Keratinocyte (primary cell): Measurements from ENCODE around the gene KRT81. TPM values are rescaled to one million over a fixed set of nuclear protein-coding genes. Genes with fewer than 3 reads are reported as not detected.
"Not testable (repeated sequence)": the region's sequence is repeated elsewhere in the genome, so short reads cannot be mapped to it uniquely, and the experiment has no call there.

Experiments used
- DNase-seq: peaks from one replicate; pipeline ENCODE4 v3.0.0-alpha.2; 2011; ENCODE audit warnings: low read depth, missing footprints, low spot score
- FAIRE-seq: peaks from 2 replicates; lab custom pipeline; 2011; peaks lifted over from hg19 to GRCh38; lab: Jason Lieb, UNC
- H2AFZ ChIP-seq: 2 replicates; pipeline ENCODE4 v1.6.0; 2012; ENCODE audit warnings: low read length, control low read depth, inconsistent platforms; ENCODE audit not compliant: control insufficient read depth
- H3K27ac ChIP-seq: 2 replicates; pipeline ENCODE4 v1.5.1; 2011; ENCODE audit warnings: low read length; ENCODE audit not compliant: control insufficient read depth, insufficient read depth
- H3K27me3 ChIP-seq: 3 replicates; pipeline ENCODE4 v1.6.0; 2011; ENCODE audit warnings: low read length; ENCODE audit not compliant: control insufficient read depth, insufficient read depth; ENCODE audit errors: extremely low read depth
- H3K36me3 ChIP-seq, 2 experiments: 2 replicates in 1 of 2; 3 replicates in 1 of 2; pipeline ENCODE4 v1.5.1; 2011; ENCODE audit warnings: low read length in 2 of 2, mild to moderate bottlenecking in 1 of 2; ENCODE audit not compliant: control insufficient read depth in 2 of 2, insufficient read depth in 2 of 2; ENCODE audit errors: extremely low read depth in 1 of 2
- H3K4me1 ChIP-seq: 3 replicates; pipeline ENCODE4 v1.5.1; 2011; ENCODE audit warnings: low read length; ENCODE audit not compliant: control insufficient read depth, insufficient read depth; ENCODE audit errors: extremely low read depth
- H3K4me2 ChIP-seq: 3 replicates; pipeline ENCODE4 v1.6.0; 2011; ENCODE audit warnings: low read depth, low read length; ENCODE audit not compliant: control insufficient read depth, insufficient read depth; ENCODE audit errors: extremely low read depth
- H3K4me3 ChIP-seq, 3 experiments: fragments of 200-600 bp in 1 of 3; sonication (generic) in 1 of 3; 2 replicates in 2 of 3; 3 replicates in 1 of 3; pipeline ENCODE4 v1.5.1; 2011 to 2016; ENCODE audit warnings: low read length in 3 of 3, mild to moderate bottlenecking in 3 of 3, control low read depth in 2 of 3, inconsistent platforms in 1 of 3, low read depth in 1 of 3, mixed read lengths in 1 of 3, mixed run types in 1 of 3, moderate library complexity in 1 of 3; ENCODE audit not compliant: control insufficient read depth in 2 of 3, insufficient read depth in 2 of 3; ENCODE audit errors: extremely low read depth in 1 of 3
- H3K79me2 ChIP-seq: 2 replicates; pipeline ENCODE4 v1.6.0; 2012; ENCODE audit warnings: low read length; ENCODE audit not compliant: control insufficient read depth, insufficient read depth
- H3K9ac ChIP-seq: 3 replicates; pipeline ENCODE4 v1.6.0; 2011; ENCODE audit warnings: low read length; ENCODE audit not compliant: control insufficient read depth, insufficient read depth; ENCODE audit errors: extremely low read depth
- H3K9me1 ChIP-seq: 3 replicates; pipeline ENCODE4 v1.6.0; 2011; ENCODE audit warnings: low read length; ENCODE audit not compliant: control insufficient read depth, insufficient read depth; ENCODE audit errors: extremely low read depth
- H3K9me3 ChIP-seq: 2 replicates; pipeline ENCODE4 v1.5.1; 2012; ENCODE audit warnings: low read depth, low read length; ENCODE audit not compliant: control insufficient read depth
- H4K20me1 ChIP-seq: 3 replicates; pipeline ENCODE4 v1.6.0; 2011; ENCODE audit warnings: low read length; ENCODE audit not compliant: control insufficient read depth, insufficient read depth; ENCODE audit errors: extremely low read depth
- EZH2 ChIP-seq: IDR thresholded peaks from one replicate; pipeline ENCODE4 v1.6.1; 2012; ENCODE audit warnings: inconsistent platforms, mild to moderate bottlenecking, low read length, moderate library complexity
- dilution Hi-C: fragments of 300-500 bp; cut with MboI; formaldehyde crosslinking; loops from one replicate; pipeline ENCODE4 v1.7.0; 2020; ENCODE audit warnings: low sequenced_read_pairs; ENCODE audit not compliant: extremely low pct_ligation_motif_present
- polyA plus RNA-seq, 5 experiments: library from polyadenylated mRNA; depleted of rRNA in 3 of 5; stranded (reverse) in 3 of 5; stranded (forward) in 1 of 5; unstranded in 1 of 5; fragments of >200 nt; gene quantifications; 1 replicate in 1 of 5; 2 replicates in 3 of 5; 3 replicates in 1 of 5; pipeline versions ENCODE4 v1.2.1 to v1.2.3, GENCODE V29; 2011 to 2012; ENCODE audit warnings: missing spikeins in 2 of 5, low read depth in 1 of 5, low replicate concordance in 1 of 5
- TF ChIP-seq, protein P1 (sequence below), 3 experiments: IDR thresholded peaks in 1 of 3; conservative IDR thresholded peaks in 1 of 3; optimal IDR thresholded peaks in 1 of 3; 2 replicates in 2 of 3; 3 replicates in 1 of 3; pipeline versions ENCODE3 to v1.5.1; 2011; ENCODE audit warnings: low read length in 3 of 3, mild to moderate bottlenecking in 3 of 3, moderate library complexity in 2 of 3, control low read depth in 1 of 3, inconsistent platforms in 1 of 3; ENCODE audit not compliant: insufficient read depth in 2 of 3; ENCODE audit errors: extremely low read depth in 1 of 3

The KRT81 gene
- polyA plus RNA-seq, 1 donor (not counting 4 experiments of a cell fraction or from before 2014, with no cell fraction given), result 0.03 TPM

DNA sequence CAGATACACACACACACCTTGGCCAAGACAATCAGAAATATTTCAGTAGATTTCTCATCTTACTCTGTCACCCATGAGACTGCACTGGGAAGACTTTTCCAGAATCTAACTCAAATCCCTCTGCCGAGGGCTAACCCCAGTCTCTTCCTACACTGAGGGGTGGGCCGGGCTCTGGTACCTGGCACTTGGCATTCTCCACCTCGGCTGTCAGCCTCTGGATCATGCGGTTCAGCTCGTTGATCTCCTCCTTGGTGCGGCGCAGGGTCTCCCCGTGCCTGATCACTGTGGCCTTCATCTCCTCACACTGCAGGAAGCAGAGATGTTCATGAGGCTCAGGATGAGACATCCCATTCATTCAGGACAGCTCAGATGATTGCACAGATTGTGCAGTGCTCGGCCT lies 25.0 kb upstream of the KRT81 start:
- Histone ChIP-seq H3K27me3 (peaks cover 11% of the 10 kb centered on the region), H4K20me1 (no peaks in the 10 kb centered on the region), H2AFZ (no peak overlapping the region), H3K36me3 (no peaks in the 10 kb centered on the region), H3K4me2 (no peak overlapping the region), H3K4me1 (no peaks in the 10 kb centered on the region), H3K9me3 (no peaks in the 10 kb centered on the region), H3K9me1 (no peaks in the 10 kb centered on the region), H3K27ac (no peak overlapping the region), H3K79me2 (no peaks in the 10 kb centered on the region), H3K9ac (no peak overlapping the region), H3K4me3 (no peak overlapping the region)
- dilution Hi-C loops, result no loop called here
- no peak for FAIRE-seq
- no peak for TF ChIP-seq EZH2
- TF ChIP-seq, protein P1, sequence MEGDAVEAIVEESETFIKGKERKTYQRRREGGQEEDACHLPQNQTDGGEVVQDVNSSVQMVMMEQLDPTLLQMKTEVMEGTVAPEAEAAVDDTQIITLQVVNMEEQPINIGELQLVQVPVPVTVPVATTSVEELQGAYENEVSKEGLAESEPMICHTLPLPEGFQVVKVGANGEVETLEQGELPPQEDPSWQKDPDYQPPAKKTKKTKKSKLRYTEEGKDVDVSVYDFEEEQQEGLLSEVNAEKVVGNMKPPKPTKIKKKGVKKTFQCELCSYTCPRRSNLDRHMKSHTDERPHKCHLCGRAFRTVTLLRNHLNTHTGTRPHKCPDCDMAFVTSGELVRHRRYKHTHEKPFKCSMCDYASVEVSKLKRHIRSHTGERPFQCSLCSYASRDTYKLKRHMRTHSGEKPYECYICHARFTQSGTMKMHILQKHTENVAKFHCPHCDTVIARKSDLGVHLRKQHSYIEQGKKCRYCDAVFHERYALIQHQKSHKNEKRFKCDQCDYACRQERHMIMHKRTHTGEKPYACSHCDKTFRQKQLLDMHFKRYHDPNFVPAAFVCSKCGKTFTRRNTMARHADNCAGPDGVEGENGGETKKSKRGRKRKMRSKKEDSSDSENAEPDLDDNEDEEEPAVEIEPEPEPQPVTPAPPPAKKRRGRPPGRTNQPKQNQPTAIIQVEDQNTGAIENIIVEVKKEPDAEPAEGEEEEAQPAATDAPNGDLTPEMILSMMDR (optimal IDR thresholded peaks at IDR 0.05 in 1 of 3, IDR thresholded peaks at IDR 0.05 in 1 of 3, conservative IDR thresholded peaks at IDR 0.05 in 1 of 3; ENCODE audit: extremely low read depth in 1 of 3, insufficient read depth in 2 of 3, low read length in 3 of 3), result no peak
- DNase-seq, result no peak

DNA sequence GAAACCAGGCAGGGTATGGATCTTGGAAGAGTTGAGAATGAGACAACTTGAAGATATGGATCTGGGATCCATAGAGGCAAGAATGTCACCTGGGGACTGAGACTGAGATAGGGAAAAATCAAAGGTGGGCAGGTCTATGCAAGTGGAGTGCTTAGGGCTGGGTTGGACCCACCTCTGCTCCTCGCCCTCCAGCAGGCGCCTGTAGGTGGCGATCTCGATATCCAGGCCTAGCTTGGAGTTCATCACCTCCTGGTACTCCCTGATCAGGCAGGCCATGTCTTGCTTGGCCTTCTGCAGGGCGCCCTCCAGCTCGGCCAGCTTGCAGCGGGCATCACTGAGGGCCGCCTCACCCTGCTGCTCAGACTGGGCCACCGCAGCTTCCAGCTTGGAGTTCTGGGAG lies 24.4 kb upstream of the KRT81 start:
- H2AFZ ChIP-seq, H3K27ac ChIP-seq, dilution Hi-C loops, H3K4me1 ChIP-seq, H3K9ac ChIP-seq, DNase-seq, H3K9me1 ChIP-seq, H3K36me3 ChIP-seq, FAIRE-seq, H4K20me1 ChIP-seq, H3K4me2 ChIP-seq, H3K79me2 ChIP-seq, H3K4me3 ChIP-seq, H3K9me3 ChIP-seq: not testable (repeated sequence)
- H3K27me3 ChIP-seq, result peaks cover 11% of the 10 kb centered on the region
- TF ChIP-seq, protein P1 (optimal IDR thresholded peaks at IDR 0.05 in 1 of 3, IDR thresholded peaks at IDR 0.05 in 1 of 3, conservative IDR thresholded peaks at IDR 0.05 in 1 of 3; ENCODE audit: extremely low read depth in 1 of 3, insufficient read depth in 2 of 3, low read length in 3 of 3), result peak; percentile 46 to 51 (median 48)
